Omental fat pad (tissue), 4 donors: ENCODE data around the gene SERPINE3. TPM values are rescaled to one million over a fixed set of nuclear protein-coding genes. Genes with fewer than 3 reads are reported as not detected.

Experiments used
- ATAC-seq: fragments of 150-250 bp; one replicate; pipeline ENCODE4 v1.9.1; 2016; ENCODE audit warnings: mild to moderate bottlenecking, moderate library complexity; ENCODE audit not compliant: low FRiP score
- DNase-seq: peaks from one replicate; pipeline ENCODE4 v3.0.0-alpha.2; 2019; ENCODE audit warnings: low spot score
- total RNA-seq, 4 donors: library from RNA; depleted of rRNA; stranded (reverse); fragments of >200 nt; gene quantifications; one replicate each; pipeline ENCODE4 v1.1.0, GENCODE V29; 2016
- TF ChIP-seq, protein P1 (sequence below), 3 donors: fragments of 450-650 bp; IDR thresholded peaks; one replicate each; pipeline ENCODE4 v1.5.1; 2016 to 2017; ENCODE audit warnings: antibody characterized with exemption in 3 of 3, mild to moderate bottlenecking in 3 of 3, moderate library complexity in 2 of 3

SERPINE3 gene
- total RNA-seq, 4 donors from 2014 or later: 1.6 to 8.8 TPM; not detected in 2

DNA sequence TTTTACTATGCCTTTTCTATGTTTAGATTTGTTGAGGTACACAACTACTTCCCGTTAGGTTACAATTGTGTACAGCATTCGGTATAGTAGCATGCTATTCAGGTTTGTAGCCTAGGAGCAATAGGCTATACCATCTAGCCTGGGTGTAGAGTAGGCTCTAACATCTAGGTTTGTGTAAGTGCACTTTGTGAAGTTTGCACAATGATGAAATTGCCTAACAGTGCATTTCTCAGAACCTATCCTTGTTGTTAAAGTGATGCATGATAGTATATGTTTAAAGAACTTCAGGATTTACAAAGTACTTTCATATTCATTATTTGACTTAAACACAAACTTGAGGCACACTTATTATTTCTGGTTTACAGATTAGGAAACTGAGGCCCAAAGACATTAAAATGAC is 11.5 kb upstream of the SERPINE3 start:
- ATAC-seq (no peak), DNase-seq (no peak)
- TF ChIP-seq, protein P1, sequence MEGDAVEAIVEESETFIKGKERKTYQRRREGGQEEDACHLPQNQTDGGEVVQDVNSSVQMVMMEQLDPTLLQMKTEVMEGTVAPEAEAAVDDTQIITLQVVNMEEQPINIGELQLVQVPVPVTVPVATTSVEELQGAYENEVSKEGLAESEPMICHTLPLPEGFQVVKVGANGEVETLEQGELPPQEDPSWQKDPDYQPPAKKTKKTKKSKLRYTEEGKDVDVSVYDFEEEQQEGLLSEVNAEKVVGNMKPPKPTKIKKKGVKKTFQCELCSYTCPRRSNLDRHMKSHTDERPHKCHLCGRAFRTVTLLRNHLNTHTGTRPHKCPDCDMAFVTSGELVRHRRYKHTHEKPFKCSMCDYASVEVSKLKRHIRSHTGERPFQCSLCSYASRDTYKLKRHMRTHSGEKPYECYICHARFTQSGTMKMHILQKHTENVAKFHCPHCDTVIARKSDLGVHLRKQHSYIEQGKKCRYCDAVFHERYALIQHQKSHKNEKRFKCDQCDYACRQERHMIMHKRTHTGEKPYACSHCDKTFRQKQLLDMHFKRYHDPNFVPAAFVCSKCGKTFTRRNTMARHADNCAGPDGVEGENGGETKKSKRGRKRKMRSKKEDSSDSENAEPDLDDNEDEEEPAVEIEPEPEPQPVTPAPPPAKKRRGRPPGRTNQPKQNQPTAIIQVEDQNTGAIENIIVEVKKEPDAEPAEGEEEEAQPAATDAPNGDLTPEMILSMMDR (IDR thresholded peaks at IDR 0.05): no peak

DNA sequence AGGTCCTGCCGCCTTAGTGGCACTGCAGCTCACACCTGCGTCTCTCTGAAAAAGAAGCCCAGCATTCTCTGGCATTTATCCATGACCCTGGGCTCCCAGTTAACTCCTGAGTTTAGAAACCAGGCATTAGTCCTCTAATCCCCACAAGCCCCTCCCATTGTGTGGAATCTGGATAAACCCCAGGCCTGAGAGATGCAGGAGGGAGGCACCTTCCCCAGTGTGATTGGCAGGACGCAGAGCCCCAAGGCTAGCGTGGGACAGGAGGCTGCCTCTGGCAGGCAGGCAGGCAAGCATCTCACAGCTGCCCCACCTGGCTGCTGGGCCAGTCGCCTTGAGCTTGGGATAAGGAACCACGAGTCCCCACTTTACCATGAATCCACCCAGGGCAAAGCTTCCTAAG is 11.0 kb upstream of the SERPINE3 start:
- DNase-seq: no peak
- no peak for ATAC-seq
- TF ChIP-seq, protein P1 (IDR thresholded peaks at IDR 0.05): no peak

DNA sequence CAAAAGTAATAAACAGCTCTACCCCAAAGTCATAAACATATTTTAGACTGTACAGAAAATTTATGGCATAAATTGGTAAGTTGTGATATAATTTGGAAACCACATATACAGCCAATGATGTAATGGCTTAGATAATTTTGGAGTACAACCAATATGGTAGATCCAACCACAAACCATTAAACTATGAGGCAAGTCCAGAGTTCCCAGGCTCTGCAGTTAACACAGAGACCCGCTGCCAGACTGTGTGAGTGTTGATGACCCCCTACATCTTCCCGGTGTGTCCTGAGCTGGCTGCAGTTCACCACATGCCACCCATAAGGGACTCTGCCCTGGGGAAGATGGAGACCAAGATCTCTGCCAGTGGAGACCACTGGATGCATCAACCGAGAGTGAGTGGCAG is 9.9 kb upstream of the SERPINE3 start:
- no peak for ATAC-seq
- DNase-seq: no peak
- TF ChIP-seq, protein P1 (IDR thresholded peaks at IDR 0.05): no peak

DNA sequence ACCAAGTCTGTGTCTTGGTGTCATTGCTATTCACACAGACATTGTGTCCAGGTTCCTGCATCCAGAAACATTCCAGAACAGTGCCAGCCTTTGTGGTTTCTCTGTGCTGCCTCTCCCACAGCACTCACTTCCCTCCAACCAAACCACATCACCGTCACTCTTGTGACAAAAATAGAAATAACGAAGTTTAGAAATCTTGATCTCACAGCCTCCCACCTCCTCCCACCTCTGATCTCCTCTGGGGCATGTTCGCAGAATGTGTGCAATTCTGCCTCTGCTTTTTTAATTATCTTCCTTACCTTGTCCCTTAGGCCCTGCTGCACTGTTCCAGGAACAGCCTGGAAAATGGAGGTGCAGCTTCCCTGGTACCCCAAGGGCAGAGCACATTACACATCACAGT is 8.7 kb upstream of the SERPINE3 start:
- ATAC-seq: no peak
- no peak for DNase-seq
- TF ChIP-seq, protein P1 (IDR thresholded peaks at IDR 0.05): no peak

DNA sequence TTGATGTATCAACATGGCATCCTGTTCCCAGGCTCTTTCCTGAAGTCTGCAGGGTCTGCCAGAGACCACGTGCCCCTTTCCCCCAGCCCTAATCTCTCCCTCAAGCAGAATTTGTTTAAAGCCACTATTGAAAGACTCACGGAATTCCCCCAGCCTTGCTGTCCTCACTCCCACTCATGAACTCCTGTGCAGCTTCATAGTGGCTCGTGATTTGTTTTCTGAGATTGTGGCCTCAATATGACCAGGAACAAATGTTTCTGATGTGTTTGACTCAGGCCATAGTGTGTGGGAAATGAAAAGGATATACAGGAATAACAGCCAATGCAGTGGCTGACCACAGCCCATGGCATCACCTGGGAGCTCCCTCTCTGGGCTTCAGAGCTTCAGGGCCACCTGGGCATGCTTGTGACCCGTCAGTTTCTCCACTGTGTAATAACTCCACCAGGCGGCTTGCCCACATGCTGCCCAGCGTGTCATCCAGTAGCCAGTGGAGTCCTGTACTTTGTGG is 8.1 kb upstream of the SERPINE3 start:
- ATAC-seq: no peak
- TF ChIP-seq, protein P1 (IDR thresholded peaks at IDR 0.05): no peak
- no peak for DNase-seq

DNA sequence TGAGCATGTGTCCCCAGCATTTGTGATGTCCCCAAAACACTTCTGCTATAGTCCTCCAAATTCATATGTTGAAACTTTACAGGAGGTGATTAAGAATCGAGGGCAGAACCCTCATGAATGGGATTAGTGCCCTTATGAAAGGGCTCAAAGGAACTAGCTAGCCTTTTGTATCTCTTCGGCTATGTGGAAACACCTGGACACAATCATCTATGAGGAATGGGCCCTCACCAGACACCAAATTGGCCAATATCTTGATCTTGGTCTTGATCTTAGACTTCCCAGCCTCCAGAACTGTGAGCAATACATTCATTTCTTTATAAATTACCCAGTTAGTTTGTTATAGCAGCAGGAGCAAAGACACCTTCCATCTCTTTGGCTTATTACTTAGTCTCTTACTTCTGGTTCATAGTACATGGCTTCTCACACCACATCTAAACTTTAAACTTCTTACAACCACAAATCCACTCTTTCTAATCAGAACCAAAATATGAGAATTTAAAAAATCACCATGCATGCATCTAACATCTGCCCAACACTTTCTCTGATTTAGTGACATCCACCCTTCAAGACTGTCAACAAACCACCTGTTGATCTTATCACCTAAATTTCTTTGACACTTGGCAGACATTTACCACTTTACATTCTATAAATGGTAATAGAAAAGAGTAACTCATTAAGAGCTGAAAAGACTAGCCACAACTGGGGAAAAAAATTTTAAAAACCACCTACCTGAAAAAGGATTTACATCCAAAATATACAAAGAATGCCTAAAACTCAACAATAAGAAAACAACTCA is 6.7 kb upstream of the SERPINE3 start:
- no peak for ATAC-seq
- no peak for DNase-seq
- TF ChIP-seq, protein P1 (IDR thresholded peaks at IDR 0.05): no peak

DNA sequence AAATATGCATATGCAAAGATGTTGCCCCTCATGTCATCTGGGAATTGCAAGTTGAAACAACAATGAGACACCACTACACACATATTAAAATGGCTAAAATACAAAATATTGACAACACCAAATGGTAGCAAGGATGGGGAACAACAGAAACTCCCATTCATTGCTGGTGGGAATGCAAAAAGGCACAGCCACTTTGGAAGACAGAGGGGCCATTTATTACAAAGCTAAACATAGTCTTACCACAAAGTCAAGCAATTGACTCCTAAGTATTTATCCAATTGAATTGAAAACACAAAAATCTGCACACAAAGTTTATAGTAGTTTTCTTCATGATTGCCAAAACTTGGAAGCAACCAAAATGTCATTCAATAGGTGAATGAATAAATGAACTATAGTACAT is 6.1 kb upstream of the SERPINE3 start:
- no peak for ATAC-seq
- TF ChIP-seq, protein P1 (IDR thresholded peaks at IDR 0.05): no peak
- no peak for DNase-seq
